Suppressor macrophage treated with lipopolysaccharide for 4 hours (primary cell): ENCODE data around the gene AZIN2.
"Not testable (repeated sequence)": the region's sequence is repeated elsewhere in the genome, so short reads cannot be mapped to it uniquely, and the experiment has no call there.

ENCODE experiments used
- DNase-seq: peaks from one replicate; pipeline ENCODE4 v3.0.0-alpha.2; 2020

The AZIN2 gene

DNA sequence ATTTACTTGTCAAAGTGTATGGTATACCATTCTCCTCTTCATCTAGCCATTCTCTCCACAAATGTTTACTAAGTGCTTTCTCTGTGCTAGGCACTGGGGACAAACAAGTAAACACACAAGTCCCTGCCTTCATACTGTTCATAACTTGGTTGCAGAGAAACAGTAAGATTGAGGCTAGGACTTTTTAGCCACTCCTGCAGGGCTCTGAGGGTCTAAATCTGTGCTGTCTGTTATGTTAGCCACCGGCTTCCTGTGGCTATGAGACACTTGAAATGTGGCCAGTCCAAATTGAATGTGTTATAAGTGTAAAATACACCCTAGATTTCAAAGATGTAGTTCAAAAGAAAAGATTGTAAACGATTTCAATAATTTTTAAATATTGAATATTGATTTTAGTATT is 50.2 kb downstream of the AZIN2 start:
- DNase-seq, result no peak

DNA sequence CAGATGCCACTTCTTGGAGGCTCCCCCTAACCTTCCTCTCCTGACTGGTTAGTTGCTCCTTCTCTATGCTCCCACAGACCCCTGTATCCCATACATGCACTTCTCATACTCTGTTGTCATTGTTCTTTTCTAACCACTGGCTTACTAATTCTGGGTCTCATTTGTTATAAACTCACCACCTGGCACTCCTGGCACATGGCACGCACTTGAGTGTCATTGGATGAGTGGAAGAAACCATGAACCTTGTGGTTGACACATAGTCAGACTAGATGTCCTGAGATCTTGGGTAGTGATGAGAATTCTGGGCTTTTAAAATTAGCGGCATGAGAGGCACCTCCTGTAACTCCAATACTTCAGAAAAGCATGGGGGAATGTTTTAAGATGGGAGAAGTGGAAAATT is 51.6 kb downstream of the AZIN2 start:
- no peak for DNase-seq

DNA sequence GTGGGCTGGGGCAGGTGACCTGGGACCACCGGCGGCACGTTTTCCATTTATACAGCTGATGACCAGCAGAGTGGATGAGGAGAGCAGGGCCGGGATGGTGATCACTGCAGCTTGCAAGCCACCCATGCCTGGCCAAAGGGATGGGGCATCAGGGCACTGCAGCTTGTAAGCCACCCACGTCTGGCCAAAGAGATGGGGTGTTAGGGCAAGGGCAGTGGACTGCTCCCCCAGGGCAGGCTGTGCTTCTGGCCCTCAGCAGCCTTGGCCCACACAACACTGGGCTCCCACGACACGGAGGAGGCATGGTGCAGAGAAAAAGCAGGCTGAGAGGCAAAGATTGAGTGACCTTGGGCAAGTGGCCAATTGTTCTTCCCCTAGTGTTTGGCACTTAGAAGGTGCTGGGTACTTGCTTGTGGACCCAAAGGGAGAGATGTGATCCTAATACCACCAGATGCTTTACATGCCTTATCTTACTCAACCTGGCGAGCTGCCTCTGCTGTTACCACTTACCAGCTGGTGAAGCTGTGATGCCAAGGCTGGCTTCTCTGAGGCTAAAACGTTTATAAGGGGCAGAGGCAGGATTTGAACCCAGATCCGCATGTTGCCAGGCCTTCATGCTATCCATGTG is 52.6 kb downstream of the AZIN2 start:
- DNase-seq, result no peak

DNA sequence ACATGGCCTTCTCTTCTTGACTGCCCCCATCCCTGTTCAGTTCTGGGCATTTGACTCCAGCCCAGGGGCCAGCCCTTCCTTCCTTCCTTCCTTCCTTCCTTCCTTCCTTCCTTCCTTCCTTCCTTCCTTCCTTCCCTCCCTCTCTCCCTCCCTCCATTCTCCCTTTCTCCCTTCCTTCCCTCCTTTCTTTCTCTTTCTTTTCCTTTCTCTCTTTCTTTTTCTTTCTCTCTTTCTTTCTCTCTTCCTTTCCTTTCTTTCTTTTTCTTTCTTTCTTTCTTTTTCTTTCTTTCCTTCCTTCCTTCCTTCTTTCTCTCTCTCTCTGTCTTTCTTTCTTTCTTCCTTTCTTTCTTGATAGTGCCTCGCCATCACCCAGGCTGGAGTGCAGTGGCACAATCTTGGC is 55.1 kb downstream of the AZIN2 start:
- DNase-seq, result not testable (repeated sequence)

DNA sequence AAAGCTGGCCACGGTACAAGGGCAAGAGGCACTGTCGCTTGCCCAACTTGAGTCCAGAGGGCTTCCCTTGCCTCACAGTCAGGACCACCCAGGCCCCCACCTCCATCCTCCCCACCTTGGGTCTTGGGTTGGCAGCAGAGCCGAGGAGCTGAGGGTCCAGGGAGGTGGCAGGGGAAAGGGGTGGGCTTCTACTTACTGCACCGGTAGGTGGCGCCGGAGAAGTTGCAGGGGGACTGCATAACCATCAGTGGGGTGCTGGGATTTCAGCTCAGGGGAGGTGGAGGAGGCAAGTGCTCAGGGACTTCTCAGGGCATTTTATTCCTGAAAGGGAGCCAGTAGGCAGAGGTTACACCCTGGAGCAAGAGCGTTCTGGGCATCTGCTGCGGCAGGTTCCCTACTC is 56.8 kb downstream of the AZIN2 start:
- peak; percentile 16 for DNase-seq

DNA sequence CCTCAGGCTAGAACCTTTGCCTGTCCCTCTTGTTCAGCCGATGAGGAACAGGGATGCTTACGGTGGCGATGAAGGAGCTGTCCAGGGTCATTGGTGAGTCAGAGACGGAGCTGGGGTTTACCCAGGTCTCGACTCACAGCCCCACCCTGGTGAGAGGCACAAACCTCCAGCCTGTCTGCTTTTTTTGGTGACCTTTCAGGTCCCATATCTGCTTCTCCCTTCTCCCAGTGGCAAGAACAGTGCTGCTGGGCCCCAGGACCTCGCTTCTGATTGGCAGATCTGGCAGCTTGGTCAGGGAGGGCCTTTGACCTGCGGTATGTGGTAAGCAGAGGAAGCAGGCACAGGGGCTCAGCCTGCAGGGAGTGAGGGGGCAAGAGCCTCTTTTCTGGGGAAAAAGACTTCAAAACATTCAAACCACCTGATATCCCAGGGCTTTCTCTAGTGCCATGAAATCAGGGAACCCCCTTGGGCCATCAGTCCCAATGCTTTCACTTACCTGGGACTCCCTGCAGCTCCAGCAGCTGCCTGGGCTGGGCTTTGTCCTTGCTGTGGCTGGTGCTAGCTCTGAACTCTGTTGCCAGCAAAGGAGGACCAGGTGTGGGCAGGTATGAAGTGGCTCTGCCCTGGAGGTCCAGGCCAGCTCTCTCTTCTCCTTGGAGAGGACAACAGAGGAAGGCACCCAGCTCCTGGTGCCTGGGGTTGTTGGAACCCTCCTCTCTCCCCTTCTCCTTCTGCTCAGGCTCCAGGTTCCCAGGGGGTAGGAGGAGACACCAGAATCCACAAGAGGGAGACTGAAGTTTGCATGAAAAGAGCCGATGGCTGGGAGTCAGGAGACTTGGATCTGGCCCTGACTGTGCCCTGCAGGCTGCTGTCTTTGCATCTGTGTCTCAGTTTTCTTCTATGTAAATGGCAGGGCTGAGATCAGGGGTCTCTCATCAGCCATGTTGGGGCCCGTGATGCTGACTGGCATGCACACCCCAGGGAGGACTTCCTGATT is 59.5 kb downstream of the AZIN2 start:
- no peak for DNase-seq

DNA sequence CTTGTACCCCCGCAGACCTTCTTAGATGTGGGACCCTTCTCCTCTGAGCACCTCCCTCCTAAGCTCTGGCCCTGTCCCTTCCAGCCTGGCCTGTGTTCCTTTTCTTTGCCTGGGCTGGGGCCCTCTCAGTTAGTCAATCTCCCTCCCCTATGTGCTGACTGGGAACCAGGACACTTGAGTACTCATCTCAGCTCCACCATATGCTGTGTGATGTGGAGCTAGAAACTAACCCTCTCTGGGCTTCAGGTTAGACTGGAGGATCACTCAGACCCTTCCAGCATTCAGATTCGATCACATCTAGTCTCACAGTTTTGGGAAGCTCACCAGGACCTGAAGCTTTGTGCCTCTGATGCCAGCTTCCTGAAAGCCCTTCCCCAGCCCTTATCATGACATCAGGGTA is 60.3 kb downstream of the AZIN2 start:
- no peak for DNase-seq

DNA sequence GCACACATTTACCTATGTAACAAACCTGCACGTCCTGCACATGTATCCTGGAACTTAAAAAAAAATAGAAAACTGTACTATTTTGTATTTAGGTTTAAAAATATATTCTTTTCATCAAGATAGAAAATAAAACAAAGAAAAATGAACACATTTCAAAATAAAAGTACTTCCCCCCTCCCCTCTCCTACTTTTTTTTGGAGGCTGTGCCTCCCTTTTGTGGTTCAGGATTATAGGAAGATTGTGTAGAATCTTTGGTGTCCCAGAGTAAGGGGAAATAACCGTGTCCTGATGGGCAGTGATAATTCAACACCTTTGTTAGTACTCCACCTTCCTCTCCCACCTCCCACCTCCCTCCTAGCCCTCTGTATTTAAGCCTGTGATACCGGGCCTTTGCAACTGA is 60.8 kb downstream of the AZIN2 start:
- no peak for DNase-seq

DNA sequence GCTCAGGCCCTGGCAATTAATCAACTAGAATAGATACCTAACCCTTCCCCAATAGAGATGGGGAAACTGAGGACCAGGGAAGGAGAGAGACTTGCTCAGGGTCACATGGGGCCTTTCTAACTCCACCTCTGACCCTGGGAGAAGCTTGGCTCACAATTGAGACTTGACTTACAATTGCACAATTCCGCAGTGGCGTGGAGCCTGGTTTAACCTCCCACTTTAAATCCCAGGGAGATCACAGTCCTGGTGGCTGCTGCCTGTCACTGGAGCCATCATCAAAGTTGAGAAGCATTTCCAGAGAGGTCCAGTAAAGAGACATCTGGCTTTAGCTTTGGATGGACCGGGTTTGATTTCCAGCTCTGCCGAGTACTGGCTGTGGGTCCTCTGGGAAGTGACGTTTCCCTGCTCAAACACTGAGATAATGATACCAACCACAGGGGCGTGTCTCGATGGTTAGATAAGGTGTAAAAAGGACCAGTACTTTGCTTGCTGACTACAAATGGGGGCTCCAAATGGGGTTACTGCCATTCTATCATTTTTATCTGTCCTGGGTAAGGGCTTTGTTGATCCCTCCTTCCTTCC is 61.6 kb downstream of the AZIN2 start:
- DNase-seq, result no peak

DNA sequence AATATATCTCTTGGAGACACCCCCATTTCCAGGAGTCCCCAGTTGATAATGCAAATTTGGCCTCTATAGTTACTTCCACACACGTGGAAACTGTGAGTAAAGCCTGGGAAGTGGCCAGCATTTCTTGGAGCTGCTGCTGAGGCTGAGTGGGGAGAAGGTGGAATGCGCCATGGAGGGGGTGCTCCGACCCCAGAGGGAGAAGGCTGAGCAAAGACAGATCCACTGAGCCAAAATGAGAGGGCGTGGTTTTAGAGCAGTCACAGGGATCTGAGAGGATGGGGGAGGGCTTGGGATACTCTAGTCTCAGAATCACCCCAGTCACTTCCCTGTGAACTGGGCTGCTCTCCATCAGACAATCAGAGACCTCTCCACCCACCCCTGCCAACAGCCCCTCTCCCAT is 62.2 kb downstream of the AZIN2 start:
- DNase-seq, result no peak

DNA sequence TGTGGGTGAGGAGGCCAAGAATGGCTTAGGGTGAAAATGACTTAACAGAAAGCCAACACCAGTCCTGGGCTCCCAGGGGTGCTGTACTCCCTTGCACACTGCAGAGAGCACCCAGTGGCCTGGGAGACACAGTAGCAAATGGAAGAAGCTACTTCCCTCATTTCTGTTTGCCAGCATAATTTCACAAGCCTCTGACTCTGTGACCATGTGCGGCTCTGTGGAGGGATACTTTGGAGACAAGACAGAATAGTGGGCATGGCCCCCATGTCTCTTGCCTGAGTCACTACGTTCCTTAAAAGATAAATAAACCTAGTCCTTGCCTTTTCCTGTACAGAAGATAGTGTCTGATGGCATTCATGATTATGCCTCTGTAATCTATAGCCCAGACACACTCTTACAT is 62.7 kb downstream of the AZIN2 start:
- no peak for DNase-seq

DNA sequence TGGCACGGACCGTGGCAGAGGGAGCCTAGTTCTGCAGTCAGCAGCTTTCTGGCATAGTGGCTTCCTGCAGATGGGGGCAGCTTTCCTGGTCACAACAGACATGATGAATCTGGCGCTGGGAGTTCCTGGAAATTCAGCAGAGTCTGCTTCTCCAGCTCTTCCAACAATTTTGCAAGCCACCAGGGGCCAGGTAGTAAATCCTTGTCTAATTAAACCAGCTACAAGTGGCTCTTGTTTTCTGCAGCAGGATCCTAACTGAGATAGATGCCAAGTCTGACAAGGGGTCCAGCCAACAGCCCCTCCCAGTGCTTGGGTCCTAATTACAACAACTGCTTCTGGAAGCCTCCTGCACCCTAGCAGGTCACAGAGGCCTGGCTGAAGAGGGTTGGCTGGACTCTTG is 65.0 kb downstream of the AZIN2 start:
- DNase-seq, result no peak

DNA sequence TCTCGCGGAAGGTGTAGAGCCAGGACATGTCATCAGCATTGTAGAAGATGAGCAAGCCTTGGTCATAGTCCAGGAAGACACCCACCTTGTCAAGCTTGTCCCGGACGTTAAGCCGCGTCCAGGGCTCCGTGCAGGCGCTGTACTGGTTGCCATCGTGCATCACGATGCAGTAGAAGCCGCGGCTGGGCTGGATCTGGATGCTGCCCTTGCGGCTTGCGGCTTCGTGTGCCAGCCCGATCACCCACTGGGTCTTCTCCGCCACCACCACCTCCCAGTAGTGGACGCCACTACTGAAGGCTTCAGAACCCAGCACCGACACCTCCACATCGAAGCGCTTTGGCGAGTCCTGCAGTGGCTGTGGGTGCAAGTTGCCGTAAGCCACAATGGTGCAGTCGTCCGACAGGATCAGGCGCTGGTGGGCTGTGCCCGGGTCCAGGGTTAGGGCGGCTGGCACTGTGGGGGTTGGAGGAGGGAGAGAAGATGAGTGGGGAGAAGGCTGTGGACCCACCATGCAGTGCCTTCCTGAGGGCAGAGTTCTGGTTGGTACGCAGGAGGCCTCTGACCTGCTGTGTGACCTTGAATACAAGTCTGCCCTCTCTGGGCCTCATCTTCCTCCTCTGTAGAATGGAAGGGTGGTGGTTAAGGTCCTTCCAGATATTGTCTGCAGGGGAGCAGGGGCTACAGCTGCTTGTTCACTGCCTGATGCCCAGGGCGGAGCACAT is 66.5 kb downstream of the AZIN2 start:
- DNase-seq, result no peak

DNA sequence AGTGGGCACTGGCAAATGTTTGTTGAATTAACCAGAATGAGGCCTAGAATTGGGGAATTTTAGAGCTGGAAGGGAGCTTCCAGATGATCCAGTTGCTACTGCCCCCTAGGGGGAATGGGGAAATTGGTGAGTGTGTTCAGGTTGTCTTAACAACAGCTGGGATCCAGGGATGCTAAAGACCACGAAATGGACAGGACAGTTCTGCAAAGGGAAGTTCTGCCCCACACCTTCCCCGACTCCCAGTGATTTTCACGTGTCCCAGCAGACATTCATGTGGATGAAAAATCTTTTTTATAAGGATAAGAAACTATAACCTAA is 67.0 kb downstream of the AZIN2 start:
- peak; percentile 19 for DNase-seq

DNA sequence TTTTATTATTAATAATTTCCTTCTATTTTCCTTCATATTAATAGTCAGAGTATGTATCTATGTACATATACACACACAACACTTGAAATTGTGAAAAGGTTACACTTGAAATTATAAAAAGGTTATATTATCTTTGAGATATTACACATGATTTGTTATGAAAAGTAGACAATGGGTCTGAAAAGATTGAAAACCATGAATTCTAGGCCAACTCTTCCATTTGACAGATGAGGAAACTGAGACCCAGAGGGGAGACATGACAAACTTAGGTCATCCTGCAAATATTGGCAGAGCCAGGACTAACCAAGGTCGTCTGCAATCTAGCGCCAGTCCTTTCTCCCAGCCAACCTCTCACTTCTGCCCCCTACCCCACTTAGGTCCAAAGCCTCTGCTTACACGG is 67.7 kb downstream of the AZIN2 start:
- no peak for DNase-seq

DNA sequence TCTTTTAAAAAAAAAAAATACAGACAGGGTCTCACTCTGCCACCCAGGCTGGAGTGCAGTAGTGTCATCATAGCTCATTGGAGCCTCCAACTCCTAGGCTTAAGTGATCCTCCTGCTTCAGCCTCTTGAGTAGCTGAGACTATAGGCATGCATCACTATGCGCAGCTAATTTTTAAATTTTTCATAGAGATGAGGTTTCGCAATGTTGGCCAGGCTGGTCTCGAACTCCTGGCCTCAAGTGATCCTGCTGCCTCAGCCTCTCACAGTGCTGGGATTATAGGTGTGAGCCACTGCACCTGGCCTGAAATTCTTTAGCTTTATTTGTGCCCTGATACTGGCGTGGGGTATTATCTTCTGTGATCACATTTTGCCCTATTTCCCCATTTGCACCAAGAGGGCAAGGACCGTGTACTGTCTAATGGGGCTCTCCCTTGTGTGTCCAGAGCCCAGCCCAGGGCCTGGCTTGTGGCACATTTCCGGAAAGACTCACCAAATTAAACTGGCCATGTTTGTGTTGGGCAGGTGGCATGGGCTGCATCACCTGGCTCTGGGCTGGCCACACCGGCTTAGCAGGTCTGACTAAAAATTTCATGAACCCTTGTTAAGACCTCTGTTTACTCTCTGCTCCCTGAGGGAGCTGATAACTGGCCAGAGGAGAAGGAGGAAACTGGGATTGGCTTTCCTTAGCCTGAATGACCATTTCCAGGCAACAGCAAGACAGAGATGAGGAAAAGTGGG is 68.7 kb downstream of the AZIN2 start:
- no peak for DNase-seq

DNA sequence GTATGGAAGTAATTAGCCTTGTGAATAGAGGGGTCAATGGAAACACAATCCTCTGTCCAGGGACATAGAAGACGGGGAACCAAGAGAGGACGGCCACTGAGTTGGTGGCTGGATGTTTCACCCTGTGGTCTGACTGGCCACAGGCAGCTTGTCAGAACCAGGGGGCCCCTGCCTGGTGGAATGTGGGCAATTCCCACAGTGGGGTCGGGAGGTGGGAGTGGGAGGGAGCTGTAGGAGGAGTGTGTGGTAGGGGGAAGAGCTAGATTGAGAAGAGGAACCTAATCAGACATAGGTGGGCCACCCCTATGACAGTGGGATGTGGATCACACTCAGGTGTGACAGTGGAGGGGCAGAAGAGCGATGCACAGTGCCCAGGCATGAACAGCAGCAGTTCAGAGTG is 69.6 kb downstream of the AZIN2 start:
- DNase-seq, result no peak

DNA sequence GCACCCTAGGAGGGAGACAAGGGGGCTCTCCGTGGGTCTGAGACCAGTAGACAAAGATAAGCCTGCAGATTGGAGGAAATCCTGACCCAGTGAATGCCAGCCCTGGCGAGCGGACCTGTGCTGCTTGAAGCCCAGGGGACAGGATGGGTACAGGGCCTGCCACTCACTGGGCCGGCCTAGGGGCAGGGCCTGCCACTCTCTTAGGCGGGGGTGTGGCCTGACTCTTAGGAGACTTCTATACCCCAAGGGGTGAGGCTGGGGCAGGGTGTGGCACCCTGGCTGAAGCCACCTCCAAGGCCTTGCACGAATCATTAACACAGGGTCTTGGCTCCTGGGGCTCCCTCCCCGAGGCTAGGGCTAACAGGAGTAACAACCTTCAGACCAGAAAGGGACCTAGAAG is 70.2 kb downstream of the AZIN2 start:
- DNase-seq, result no peak

DNA sequence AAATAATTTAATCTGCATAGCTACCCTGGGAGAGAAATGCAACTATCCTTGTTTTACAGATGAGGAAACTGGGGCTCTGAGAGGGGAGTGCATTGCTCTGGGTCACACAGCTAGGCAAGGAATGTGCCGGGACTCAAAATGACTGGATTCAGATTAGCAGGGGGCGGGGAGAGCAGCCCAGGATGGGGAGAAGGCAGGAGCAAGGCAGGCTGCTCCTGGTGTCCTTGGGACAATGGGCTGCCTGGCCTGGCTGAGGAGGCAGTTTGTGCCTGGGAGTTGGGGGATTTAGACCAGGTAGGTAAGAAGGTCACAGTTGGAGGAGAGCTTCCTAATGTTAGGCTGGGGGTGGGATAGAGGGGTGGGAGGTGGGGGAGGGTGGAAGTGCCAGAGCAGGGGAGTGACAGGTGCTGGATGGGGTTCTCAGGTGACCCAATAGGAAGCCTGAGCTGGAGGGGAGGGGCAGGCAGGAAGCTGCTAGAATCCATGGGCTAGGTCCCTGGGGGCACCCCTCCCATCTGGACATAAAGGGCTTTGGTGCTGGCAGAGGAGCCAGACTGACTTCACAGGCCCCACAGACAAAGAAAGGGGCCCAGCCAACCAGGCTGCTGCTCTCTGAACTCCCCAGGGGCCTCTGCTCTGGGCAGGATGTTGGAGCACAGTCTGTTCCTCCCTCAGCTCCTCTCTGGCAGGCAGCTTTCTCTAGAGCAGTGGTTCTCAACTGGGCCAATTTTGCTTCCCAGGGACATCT is 71.9 kb downstream of the AZIN2 start:
- DNase-seq, result no peak

DNA sequence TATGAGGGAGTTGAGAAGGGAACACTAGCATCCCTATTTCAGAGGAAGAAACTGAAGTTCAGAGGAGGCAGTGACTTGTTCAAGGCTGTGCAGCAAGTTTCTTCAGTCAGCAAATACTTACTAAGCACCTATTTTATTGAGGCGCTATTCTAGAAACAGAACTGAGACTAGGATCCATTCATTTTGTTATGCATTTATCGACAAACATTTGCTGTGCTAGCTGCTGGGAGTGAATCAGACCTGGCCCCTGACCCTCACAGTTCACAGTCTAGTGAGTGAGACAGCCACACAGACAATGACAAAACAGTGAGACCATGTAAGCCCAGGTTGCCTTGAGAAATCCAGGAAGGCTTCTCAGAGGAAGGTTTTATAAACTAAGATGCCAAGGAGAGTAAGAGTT is 72.7 kb downstream of the AZIN2 start:
- DNase-seq, result no peak

DNA sequence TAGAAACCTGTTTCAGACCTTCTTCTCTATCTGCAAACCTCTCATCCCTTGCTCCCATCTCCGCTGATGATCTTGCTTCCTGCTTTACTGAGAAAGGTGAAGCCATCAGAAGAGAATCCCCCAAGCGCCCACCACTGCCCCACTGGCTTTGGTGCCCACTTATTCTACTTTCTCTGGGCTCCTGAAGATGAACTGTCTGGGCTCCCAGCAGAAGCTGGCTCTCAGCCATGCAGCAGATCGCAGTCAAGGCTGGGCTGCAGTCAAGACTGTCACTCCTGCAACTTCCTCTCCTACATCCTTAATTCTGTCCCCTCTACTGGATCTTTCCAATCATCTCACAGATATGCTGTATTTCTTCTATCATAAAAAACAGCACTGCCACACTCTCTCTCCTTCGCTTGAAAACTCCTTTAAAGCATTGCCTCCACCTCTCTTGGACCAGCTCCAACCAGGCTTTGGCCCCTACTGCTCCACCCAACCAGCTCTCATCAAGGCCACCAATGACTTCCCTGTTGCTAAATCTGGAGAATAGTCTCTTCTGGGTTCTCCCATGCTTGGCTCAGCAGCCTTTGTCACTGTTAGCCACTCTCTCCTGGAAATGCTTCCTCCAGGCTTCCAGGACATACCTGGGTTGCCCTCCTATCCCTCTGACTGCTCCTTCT is 75.1 kb downstream of the AZIN2 start:
- no peak for DNase-seq

DNA sequence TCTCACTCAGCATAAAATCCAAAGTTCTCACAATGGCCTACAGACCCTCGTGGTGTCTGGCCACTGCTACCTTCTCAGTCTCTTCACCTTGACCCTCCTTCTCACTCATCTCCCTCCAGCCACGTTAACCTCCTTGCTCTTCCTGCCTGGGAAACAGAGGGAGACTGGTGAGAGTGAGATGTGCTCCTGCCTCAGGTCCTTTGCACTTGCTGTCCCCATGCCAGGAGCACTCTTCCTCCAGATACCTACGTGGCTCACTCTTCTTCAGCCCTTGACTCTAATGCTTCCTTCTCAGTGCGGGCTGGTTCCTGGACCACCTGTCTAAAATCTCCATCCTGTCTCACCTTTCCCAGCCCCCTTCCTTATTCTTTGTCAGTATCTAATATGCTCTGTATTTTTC is 76.2 kb downstream of the AZIN2 start:
- DNase-seq, result no peak
